Parathyroid adenoma (tissue), 2 donors: Measurements from ENCODE around the gene TEDC1.

Experiments
- H2AFZ ChIP-seq: fragments of 300-600 bp; sonication (generic); one replicate; pipeline ENCODE4 v1.7.0; 2017; ENCODE audit warnings: antibody characterized with exemption, mild to moderate bottlenecking
- H3K27ac ChIP-seq: fragments of 300-600 bp; sonication (generic); one replicate; pipeline ENCODE4 v1.7.0; 2017
- H3K27me3 ChIP-seq: fragments of 300-600 bp; sonication (generic); one replicate; pipeline ENCODE4 v1.7.0; 2017; ENCODE audit warnings: low read length; ENCODE audit not compliant: control insufficient read depth, insufficient read depth
- H3K36me3 ChIP-seq: fragments of 300-600 bp; sonication (generic); one replicate; pipeline ENCODE4 v1.7.0; 2017; ENCODE audit warnings: low read length; ENCODE audit not compliant: control insufficient read depth, insufficient read depth
- H3K4me1 ChIP-seq: fragments of 300-600 bp; sonication (generic); one replicate; pipeline ENCODE4 v1.7.0; 2017; ENCODE audit warnings: control low read depth
- H3K4me2 ChIP-seq: fragments of 300-600 bp; sonication (generic); one replicate; pipeline ENCODE4 v1.7.0; 2017; ENCODE audit warnings: low read length
- H3K4me3 ChIP-seq: fragments of 300-600 bp; sonication (generic); one replicate; pipeline ENCODE4 v1.7.0; 2017; ENCODE audit warnings: low read depth, low read length
- H3K79me2 ChIP-seq: fragments of 300-600 bp; sonication (generic); one replicate; pipeline ENCODE4 v1.7.0; 2017; ENCODE audit warnings: control low read depth
- H3K9ac ChIP-seq: fragments of 300-600 bp; sonication (generic); one replicate; pipeline ENCODE4 v1.7.0; 2017; ENCODE audit warnings: mild to moderate bottlenecking
- H3K9me3 ChIP-seq: fragments of 300-600 bp; sonication (generic); one replicate; pipeline ENCODE4 v1.7.0; 2017; ENCODE audit warnings: low read length; ENCODE audit not compliant: control insufficient read depth
- TF ChIP-seq, protein P1 (sequence below): fragments of 300-600 bp; sonication (generic); IDR thresholded peaks from one replicate; pipeline ENCODE4 v1.7.0; 2017; ENCODE audit warnings: antibody characterized with exemption, mild to moderate bottlenecking
- donor health status: primary hyperparathyroidism.

Gene TEDC1

DNA sequence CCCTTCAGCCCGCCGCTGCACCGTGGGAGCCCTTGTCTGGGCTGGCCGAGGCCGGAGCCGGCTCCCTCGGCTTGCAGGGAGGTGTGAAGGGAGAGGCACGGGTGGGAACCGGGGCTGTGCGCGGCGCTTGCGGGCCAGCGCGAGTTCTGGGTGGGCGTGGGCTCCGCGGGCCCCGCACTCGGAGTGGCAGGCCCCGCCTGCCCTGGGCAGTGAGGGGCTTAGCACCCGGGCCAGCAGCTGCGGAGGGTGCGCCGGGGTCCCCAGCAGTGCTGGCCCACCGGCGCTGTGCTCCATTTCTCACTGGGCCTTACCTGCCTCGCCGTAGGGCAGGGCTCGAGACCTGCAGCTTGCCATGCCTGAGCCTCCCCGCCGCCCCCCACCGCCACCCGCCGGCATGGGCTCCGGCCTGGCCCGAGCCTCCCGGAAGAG, 56.7 kb downstream of the TEDC1 start:
- H3K27me3 ChIP-seq = no peaks in the 10 kb centered on the region
- H3K9me3 ChIP-seq = no peaks in the 10 kb centered on the region
- no peak overlapping the region for H3K4me2 ChIP-seq
- H3K36me3 ChIP-seq = no peaks in the 10 kb centered on the region
- no peak overlapping the region for H3K9ac ChIP-seq
- TF ChIP-seq, protein P1, sequence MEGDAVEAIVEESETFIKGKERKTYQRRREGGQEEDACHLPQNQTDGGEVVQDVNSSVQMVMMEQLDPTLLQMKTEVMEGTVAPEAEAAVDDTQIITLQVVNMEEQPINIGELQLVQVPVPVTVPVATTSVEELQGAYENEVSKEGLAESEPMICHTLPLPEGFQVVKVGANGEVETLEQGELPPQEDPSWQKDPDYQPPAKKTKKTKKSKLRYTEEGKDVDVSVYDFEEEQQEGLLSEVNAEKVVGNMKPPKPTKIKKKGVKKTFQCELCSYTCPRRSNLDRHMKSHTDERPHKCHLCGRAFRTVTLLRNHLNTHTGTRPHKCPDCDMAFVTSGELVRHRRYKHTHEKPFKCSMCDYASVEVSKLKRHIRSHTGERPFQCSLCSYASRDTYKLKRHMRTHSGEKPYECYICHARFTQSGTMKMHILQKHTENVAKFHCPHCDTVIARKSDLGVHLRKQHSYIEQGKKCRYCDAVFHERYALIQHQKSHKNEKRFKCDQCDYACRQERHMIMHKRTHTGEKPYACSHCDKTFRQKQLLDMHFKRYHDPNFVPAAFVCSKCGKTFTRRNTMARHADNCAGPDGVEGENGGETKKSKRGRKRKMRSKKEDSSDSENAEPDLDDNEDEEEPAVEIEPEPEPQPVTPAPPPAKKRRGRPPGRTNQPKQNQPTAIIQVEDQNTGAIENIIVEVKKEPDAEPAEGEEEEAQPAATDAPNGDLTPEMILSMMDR = no peak
- no peak overlapping the region for H2AFZ ChIP-seq
- H3K79me2 ChIP-seq = no peaks in the 10 kb centered on the region
- no peaks in the 10 kb centered on the region for H3K4me1 ChIP-seq
- no peak overlapping the region for H3K27ac ChIP-seq
- H3K4me3 ChIP-seq = no peak overlapping the region
